GM19467 (cell line): ENCODE data around the gene HDAC9.

Source experiments
- ATAC-seq: cut with Tn5 transposase; IDR thresholded peaks from one replicate; pipeline ENCODE4 v1.9.1; 2021; ENCODE audit warnings: mild to moderate bottlenecking, moderate library complexity; ENCODE audit not compliant: unreplicated experiment

HDAC9 gene

DNA sequence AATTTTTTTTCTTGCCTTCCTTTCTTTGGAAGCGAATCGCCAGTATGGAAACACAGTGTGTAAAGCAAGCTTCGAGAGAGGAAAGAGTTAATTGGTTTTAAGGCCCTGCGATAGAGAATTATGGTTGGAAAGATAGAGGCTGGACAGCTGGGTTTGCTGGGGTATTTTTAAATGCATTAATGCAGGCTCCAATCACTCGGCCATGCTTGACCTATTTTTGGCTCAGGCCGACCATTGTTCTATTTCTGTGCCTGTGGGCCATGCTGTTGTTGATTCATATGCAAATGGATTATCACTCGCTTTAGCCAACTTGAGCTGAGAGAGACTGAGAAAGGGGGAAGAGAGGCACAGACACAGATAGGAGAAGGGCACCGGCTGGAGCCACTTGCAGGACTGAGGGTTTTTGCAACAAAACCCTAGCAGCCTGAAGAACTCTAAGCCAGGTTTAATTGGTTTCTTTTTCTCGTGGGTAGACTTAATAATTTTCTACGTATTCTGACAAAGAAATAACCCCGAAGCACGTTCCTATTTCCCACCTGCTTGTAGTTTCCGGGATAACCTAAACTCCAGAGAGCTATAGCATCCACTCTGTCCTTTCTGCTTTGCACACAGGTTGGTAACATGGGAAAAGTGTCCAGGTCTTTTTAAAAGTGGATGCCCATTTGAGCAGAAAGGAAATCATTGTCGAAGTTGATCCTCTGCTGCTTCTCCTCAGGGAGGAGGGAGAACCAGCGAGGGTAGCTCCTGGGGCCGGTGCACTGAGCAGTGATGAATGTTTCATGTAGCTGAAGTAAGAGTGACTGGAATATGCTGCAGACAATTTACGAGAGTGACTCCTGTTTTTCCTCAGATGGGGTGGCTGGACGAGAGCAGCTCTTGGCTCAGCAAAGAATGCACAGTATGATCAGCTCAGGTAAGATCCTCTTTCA, at the start of gene HDAC9:
Gene HDAC9 (plus strand): TSS at position 338 of the 929 bp plus-strand sequence. CDS start 554 bp downstream, at position 892.
- peak; percentile 87 for ATAC-seq

DNA sequence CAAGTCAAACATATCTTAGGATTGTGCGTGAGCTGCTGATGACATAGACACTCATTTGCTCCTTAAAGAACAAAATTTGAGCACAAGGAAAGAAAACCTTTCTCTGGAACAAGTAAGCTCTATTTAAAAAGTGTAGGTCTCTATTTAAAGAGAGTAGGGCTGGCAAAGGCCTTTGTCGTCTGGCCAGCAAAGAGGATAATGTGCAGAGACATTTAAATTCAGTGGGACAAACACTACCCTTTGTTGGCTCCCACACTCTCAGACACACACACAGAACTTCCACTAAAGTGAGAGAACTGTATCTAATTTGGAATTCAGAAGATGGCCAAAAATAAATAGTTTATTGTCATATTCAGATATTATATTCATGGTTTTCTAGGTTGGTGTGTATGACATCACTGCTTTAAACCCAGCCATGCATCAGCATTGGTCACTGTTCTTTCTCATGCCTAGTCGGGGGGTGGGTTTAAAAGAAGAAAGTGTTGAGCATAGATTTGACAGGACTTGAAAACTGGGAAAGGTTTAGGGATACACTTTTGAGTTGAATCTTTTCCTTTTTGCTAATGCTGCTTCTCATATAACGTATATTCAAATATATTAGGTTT, 49.5 kb upstream of the HDAC9 start:
- no peak for ATAC-seq

DNA sequence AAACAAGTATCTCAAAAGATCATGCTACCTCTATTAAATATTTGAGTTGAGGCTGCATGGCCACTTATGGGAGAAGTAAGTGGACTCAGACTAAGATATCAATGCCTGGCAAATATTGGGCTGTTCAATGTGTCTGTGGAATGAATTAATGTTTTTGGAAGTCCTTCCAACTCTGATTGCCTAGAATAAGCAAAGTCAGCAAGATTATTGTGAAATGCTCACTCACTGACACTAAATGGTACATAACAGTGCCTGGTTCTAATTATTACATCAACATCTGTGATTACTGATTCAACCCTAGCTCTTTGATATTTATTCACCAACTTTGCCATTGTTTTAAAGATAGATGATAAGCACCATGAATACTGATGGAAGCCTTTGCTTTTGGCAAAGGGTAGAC, 45.5 kb upstream of the HDAC9 start:
- no peak for ATAC-seq

DNA sequence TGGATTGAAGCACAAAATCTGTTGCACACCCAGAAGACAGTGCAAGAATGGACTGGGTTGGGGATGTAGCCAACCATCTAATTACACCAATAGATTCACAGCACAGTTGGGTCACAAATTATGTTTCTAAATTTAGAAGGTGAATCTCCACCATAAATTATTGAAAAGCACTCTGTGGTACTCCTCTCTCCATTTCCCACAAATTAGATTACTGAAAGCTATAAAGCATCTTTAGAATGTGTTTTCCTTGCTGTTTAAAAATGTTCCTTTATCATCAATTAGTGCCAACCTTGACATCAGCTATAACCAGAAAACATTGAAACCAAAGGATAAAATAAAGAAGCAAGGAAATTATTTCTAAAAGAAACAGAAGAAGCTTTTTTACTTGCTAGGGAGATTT, 39.9 kb upstream of the HDAC9 start:
- no peak for ATAC-seq

DNA sequence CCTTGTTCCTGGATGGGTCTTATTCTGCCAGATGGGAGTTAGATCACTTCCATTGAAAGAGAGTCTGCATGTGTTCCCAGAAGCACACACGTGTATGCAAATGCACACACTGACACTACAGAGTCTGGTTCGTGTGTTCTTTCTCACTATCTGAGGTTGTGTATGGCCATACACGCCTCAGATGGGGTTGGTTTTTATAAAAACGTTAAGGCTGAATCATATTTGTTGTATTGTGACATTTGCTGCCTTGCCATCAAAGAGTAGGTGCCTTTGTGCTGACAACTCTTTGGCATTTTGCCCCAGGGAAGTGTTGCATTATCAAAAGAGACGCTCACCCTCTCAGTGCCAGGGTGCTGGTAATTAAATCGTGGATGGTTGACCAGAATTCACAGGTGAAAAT, 37.7 kb upstream of the HDAC9 start:
- no peak for ATAC-seq

DNA sequence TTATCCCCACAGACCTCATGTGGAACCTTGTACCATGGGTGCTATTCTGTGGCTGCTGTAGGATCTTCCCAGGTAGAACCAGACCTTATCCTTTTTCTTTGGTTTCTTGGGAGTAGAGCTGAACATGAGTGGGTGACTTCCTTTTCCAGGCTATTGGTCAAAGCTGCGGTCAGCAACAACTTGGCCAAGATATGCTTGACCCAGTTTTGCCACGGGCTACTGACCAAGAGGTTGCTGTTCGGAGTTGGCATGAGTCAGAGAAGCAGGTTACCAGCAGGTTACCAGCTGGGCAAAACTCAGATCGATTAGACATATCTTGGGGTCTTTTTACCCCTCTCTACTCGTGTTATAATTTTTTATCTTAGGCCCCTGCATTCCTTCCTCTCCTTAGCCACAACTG, 36.7 kb upstream of the HDAC9 start:
- ATAC-seq: no peak

DNA sequence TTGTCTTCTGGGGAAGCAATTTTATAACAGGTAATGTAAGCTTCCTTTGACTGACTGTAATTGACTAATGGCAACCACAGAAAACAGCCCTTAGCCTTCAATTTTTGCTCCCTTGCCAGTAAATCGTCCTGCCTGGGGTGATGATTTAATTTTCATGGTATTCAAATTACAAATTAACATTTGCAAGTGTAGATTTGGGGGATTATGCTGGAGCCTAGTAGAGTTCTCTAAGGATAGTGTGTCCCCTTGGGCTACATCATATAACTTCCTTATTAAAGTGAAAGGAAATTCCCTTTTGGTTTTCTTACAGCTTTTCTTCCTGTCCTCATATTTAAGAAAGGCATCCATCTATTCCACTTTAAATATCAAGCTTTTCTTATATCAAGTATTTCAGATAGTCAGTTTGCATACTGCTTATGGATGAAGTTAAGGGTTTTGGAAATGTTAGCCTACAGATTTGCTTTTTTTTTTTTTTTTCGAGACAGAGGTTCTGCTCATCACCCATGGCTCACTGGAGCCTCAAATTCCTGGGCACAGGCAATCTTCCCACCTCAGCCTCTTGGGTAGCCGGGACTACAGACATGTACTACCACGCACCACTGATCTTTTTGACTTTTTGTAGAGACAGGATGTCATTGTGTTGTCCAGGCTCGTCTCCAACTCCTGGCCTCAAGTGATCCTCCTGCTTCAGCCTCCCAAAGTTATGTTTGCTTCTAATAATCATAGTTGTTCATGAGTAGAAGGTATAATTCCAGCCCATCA, 35.9 kb upstream of the HDAC9 start:
- ATAC-seq: no peak

DNA sequence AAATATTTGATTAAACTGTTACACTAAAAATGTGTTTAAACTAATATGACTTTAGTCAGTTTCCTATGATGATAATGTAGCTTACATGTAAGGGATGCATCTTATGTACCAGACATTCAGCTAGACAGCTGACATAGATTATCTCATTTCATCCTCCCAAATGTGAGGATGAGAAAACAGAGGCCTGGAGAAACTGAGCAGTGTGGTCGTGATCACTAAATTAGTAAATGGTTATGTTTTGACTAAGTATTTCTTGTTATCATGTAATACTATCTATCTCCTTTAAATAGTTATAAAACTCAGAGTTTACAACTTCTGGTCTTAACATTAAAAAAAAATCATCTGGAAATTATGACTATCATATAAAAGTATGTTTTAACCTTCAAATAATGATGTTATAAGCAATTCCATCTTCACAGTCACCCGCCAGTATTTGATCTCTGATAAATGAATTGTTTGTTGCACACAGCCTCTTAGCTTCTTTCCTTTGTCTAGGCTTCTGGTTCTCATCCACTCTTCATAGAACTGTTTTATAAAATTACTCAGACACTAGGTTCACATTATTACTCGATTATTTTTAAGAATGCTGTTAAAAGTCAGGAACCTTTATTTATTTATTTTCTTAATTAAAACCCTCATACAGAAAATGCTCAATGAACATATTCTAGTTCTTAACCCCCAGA, 33.6 kb upstream of the HDAC9 start:
- no peak for ATAC-seq

DNA sequence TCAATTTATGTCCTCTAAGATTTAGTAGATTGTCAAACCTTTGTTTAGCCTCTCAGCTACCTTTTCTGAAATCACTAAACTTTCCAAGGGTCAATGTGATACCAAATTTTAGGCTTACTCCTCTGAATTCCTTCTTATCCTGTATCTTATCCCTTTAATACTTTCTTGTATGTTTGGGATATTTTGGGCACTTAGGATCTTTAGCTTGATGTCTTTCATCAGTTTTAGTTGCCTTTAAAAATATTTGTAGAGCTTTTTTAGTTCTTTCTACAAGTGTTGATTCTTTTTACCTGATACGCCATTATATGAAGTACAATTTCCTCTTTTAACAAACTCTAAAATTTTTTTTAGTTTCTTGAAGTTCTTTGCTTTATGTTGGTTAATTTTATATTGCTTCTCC, 30.7 kb upstream of the HDAC9 start:
- no peak for ATAC-seq

DNA sequence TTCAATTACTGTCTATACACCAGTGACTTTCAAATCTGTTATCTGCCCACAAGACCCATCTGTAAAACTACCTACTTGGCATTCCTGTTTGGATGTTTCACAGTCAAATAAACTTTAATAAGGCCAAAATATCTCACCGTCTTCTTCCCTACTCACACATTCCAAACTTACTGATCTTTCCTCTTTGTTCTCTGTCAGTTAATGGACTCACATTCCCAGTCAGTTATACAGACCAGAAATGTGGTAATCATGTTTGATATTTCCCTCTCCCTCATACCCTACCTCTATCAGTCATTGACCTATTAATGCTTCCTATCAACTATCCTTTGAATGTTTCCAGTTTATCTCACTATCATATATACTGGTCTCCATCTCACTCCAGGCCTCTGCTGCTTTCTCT, 28.5 kb upstream of the HDAC9 start:
- ATAC-seq: no peak

DNA sequence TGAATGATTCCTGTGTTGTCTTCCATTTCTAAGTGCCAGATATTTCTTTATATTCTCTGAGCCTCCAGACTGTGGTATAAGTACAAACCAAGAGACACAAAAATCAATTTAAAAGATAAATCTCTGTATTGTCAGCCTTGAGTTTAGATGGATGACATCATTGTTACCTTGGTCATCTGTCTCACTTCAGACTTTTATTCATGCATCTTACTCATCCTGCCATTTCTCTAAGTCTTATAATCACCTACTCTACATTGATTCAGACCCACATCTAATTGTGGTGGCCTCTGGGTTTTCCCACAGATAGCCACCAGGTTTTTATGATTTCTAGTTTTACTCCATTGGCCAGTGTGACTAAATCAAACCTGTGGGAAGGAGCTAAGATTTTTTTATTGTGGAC, 26.8 kb upstream of the HDAC9 start:
- ATAC-seq: no peak

DNA sequence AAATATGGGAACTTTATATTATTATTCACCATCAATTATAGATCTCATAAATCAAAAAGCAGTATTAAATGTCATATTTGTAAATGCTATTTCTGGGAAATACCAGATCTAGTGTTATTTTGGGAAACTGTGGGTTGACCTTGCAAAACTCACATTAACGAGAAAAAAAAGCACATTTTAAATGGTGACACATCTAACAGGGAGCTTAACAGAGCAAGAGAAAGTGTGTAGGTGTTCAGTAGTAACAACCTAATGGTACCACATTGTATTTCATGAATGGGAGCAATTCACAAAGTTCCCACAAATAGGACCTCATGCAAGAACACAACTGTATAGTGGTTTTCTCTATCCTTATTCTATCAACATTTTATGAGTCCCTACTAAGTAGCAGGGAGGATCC, 26.2 kb upstream of the HDAC9 start:
- no peak for ATAC-seq

DNA sequence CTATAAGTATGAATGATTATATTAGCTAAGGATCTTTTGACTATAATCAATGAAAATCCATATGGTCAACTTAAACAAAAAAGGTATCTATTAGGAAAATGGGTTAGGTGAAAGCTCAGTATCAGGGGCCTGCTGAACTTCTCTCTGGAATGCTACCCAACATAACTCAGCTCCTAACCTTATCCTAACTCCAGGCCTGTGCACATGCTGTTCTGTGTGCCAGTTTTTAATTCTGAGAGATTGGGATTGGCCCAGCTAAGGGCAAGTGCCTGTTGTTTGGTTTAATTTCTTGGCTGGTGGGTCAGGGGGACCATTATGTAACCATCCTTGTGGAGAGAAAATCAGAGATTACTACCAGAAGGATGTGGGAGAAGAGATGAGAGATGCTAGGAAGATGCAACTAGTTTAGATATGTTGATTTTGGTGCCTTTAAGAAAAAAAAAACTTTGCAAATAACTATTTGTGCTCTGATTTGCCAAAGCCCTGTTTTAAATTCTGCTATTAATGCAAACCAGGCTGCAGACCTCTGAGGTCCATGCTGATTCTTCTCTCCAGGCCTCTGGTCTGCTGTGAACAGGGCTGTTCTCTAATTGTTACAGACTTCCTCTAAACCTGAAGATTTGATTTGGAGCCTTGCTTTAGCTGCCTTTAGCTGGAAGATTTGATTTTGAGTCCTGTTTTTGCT, 23.9 kb upstream of the HDAC9 start:
- ATAC-seq: no peak

DNA sequence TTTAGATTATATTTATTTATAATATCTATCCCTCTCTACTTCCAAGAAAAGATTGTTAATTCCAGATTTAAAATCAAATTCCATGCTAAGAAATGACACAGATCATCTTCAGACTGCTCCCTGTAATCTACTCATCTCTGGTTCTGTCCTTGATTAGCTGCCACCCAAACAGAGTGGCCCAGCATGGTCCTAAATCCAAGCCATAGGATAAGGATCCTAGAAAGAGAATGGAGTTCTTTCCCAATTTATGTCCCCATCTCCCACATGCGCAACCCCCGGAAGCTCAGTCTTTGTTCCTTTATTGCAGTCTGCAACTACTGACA, 23.4 kb upstream of the HDAC9 start:
- ATAC-seq: no peak

DNA sequence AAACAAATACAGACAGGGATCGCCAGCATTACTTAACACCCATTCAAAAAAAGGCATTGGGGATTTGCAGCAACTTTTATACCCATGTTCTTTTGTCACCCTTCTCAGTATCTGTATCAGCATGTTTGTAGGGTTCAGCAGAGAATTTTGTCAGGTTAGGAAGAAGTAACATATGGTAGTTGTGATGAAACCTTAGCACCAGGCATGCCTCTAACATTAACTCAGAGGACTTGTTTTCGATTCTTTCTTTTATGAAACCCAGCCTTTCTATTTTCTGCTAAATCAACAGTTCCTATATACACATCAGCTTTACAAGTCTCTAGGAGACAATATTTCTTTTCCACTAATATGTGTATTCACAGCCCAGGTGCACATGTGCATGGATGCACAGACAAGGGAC, 22.4 kb upstream of the HDAC9 start:
- ATAC-seq: no peak

DNA sequence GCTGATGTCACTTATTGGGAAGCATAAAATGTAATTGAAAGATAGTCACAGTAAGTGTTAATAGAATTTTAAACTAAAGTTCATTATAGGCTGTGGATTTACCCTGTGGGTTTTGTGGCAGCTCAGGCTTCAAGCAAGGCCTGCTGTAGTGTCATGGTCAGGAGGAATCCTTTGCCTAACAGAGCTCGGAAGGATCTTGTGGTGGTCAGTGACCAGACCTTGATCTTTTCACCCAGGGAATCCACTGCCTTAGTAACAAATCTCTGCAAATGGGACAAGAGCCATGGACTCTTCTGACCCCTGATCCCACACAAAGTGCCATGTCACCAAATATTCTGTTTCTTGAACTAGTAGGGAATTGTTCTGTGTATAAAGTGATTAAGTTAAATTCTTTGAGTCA, 20.6 kb upstream of the HDAC9 start:
- no peak for ATAC-seq

DNA sequence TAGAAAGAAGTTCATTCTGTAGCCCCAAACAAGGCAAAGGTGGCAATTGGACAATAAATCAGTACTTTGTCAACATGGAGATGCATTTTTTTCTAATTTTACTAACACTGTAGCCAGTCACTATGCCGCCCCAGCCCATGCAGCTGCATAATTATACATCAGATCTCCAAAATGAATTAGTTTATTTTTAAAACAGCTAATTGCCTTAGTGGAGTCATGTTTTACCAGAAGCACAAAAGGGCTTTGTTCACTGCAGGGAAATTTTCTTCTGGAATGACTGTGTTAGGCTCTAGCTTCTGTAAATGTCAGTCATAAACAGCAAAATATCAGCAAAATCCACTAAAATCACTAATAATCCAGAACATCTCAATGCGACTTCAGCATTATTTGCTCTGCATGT, 20.1 kb upstream of the HDAC9 start:
- ATAC-seq: no peak

DNA sequence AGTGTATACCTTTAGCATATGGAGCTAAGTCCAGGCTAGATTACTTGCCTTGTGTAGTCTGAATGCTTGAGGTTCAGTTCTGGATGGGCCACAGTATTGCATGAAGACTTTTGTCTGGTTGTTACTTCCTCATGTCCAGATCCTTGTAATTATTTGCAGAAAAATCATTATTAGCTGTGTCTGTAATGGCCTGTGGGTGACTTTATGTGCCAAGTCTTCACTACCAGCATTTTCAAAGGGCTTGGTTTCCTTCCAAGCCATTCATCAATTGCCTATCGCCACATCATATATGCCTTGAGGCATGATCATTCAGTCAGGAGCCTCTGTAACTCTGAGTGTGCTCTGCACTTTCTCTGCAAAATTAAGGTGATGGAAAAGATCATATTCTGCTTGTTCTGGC, 13.8 kb upstream of the HDAC9 start:
- no peak for ATAC-seq

DNA sequence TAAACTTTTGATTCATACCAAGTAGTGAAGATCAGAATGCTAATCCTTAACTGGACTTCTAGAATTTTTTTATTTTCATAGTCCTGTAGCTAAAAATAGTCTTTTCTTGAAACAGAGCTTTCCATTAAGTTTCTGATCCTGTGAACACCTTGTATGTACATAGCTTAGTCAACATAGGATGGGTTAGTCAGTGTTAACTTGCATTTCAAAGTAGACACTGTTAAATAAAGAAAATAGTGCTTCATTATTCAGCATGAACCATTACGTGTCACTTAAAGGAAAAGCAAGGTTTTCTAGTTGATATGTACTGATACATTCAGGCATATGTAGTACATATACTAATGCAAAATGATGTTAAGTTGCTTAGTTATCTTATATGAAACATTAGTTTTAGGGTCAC, 7.5 kb upstream of the HDAC9 start:
- no peak for ATAC-seq

DNA sequence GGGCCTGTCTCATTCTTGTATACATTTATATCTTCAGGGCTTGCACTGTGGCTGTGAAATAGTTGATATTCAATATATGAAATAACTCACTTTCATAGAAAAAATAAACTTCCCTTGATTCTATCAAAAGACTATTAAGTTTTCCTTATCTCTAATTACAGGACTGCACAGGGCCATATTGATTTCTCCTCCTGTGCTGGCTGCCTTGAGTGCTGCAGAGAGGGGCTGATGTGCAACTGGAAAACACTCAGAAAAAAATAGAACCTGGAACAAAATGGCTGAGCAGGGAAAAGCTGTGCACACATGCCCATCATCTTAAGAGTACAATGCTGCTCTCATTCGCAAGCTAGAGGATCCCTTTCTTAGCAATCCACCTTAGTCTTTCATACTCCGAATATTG, 5.9 kb upstream of the HDAC9 start:
- ATAC-seq: no peak

DNA sequence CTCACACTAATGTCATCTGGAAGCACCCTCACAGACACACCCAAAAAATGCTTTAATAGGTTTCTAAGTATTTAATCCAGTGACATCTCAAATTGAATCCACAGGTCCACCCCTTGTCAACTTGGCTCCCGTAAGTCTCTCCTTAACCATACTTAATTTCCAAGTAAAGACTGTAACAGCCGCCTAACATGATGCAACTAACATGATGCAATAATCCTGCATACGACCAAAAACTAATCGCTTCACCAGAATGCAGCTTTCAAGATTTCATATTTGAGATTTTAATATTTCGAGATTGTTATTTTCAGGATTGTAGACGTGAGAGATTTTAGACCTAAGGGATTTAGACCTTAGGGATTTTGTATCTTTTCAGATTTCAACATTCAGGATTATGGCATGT, 3.7 kb upstream of the HDAC9 start:
- no peak for ATAC-seq
